ENCODE data around the gene NPHS1.

The NPHS1 gene

DNA sequence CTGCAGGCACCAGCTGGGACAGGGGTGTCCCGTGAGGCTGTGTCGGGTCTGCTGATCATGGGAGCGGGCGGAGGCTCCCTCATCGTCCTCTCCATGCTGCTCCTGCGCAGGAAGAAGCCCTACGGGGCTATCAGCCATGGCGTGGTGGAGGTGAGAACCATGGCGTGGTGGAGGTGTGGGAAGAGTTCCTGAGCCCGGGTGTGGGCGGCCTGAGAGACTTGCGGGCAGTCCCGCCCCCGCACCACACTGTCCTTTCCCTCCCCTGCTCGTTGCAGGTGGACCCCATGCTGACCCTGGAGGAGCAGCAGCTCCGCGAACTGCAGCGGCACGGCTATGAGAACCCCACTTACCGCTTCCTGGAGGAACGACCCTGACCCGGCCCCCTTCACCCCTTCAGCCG is 26.8 kb upstream of the NPHS1 start:
- no peak for DNase-seq

GRCh38 chr19:35874392-35874930 is 22.2 kb upstream of the NPHS1 start:
- no peak for DNase-seq

GRCh38 chr19:35872180-35872579 is 19.9 kb upstream of the NPHS1 start:
- DNase-seq: peak; percentile 22

DNA sequence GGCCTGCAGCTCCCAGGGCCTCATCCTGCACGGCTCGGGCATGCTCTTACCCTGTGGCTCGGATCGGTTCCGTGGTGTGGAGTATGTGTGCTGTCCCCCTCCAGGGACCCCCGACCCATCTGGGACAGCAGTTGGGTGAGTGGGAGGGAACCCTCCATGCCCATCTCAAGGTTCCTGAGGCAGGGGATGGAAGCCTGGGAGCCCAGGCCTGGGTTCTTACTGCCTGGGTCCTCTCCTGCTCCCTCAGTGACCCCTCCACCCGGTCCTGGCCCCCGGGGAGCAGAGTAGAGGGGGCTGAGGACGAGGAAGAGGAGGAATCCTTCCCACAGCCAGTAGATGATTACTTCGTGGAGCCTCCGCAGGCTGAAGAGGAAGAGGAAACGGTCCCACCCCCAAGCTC is 19.3 kb upstream of the NPHS1 start:
- no peak for DNase-seq

DNA sequence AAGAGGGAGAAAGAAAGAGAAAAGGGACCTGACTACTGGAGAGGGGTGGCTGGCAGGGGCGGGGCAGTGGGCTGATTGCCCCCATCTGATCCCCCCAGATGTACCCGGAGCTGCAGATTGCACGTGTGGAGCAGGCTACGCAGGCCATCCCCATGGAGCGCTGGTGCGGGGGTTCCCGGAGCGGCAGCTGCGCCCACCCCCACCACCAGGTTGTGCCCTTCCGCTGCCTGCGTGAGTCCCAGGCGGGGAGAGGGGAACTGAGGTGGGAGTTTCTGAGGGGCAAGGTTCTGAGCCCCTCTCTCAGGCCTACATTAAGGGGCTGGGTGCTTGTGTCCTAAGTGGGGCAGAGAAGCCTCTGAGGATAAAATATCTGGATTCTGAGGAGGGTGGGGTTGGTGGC is 18.5 kb upstream of the NPHS1 start:
- no peak for DNase-seq

DNA sequence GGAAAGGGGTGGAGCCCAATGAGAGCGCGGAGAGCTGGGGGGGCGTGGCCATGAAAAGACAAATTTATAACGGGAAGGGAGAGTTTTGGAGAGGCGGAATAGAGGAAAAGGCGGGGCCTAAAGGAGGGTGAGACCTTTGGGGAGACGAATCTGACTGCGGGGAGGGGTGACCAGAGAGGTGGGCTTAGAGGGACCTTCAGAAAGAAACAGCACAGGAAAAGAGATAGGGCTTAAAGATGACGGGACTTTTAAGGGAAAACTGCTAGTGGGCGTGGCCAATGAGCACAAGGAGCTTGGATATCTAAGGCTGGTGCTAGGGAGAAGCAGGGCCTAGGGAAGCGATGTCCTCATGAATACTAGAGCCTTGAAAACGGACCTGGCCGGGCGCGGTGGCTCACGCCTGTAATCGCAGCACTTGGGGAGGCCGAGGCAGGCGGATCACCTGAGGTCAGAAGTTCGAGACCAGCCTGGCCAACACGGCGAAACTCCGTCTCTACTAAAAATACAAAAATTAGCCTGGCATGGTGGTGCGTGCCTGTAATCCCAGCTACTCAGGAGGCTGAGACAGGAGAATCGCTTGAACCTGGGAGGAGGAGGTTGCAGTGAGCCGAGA is 17.9 kb upstream of the NPHS1 start:
- peak; percentile 89 for DNase-seq

- DNase-seq: peak; percentile 97
Measured at GRCh38 chr19:35869327-35870123, 17.2 kb upstream of the NPHS1 start.

DNA sequence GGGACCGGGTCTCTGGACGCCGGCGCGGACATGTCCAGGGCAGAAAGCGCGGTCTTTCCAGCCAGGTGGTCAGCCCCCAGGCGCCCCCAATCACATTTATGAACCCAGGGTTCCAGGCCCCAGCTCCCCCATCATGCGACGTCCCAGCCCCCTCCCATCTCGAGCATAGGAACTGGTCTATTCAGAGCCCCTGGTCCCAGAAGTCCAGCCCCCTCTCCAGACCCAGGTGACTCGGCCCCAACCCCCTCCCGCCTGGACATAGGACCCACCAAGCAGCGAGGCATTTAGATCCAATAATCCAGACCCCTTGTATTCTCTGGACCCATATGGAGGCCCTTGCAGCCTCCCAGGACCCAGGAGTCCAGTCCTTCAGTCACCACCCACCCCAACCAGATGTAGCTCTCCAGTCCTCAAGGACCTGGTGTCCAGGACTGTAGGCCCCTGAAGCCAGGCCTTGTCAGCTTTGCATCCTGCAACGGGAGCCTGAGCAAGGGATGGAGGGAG is 16.6 kb upstream of the NPHS1 start:
- no peak for DNase-seq

DNA sequence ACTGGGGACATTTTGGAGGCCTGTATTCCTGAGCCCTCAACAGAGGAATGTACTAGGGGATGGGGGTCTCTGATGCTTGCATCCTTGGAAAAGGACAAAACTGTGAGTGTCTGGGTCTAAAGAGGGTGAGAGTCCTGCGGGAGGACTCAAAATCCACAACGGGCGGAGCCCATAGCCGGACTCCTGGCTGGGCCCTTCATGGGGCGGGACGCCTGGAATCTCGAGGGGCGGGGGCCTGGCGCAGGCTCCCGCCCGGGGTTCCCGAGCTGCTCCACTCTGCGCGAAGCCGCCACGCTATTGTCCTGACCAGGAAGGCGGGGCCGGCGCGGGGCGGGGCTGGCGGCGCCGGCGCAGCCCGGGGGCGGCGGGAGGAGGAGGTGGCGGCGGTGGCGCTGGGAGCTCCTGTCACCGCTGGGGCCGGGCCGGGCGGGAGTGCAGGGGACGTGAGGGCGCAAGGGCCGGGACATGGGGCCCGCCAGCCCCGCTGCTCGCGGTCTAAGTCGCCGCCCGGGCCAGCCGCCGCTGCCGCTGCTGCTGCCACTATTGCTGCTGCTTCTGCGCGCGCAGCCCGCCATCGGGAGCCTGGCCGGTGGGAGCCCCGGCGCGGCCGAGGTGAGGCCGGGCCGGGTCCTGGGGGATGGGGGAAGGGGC is 16.0 kb upstream of the NPHS1 start, which contains the start of gene APLP1:
Gene APLP1 (plus strand): TSS at position 403 of the 651 bp plus-strand sequence. CDS start 63 bp downstream, at position 466.
- peak; percentile 66 for DNase-seq

- DNase-seq: no peak
Measured at GRCh38 chr19:35863018-35863417, 10.7 kb upstream of the NPHS1 start.

DNA sequence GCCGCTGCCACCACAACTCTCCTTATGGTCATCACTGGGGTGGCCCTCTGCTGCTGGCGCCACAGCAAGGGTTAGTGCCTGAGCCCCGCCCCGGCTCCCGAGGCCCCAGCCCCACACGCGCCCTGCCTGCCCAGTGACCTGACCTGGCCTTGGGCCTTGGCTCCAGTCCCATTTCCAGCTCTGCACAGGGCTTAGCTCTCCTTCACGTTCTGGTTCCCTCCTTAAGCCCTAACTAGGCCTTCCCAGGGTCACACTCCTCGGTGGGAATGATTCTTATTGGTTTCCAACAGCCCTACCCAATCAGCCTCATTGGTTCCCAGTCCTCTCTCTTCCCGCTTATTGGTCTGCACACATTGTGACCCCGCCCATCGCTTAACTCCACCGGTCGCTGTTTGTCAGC is 10.2 kb upstream of the NPHS1 start:
- DNase-seq: no peak

GRCh38 chr19:35861640-35862160 is 9.4 kb upstream of the NPHS1 start:
- no peak for DNase-seq

DNA sequence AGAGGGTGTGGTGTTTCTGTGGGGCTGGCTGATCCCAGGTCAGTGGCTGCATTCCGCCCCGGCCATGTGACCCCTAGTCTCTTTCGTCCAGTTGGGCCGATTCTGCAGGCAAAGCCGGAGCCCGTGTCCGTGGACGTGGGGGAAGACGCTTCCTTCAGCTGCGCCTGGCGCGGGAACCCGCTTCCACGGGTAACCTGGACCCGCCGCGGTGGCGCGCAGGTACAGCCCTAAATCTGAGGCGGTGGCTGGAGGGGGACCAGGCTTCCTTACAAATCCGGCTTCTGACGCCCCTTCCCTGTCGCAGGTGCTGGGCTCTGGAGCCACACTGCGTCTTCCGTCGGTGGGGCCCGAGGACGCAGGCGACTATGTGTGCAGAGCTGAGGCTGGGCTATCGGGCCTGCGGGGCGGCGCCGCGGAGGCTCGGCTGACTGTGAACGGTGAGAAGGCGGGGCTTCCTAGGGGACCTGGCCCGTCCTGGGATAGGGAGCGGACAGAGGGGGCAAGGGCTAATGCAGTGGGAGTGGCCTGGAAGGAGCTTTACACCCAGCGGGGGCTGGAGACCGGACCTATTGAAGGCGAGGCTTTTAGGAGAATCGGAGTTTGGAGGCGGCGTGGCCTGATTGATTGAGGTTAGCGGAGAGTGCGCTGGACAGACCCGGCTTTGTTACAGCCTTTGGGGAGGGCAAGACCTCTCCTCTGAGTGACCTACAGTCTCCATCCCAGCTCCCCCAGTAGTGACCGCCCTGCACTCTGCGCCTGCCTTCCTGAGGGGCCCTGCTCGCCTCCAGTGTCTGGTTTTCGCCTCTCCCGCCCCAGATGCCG is 8.7 kb upstream of the NPHS1 start:
- DNase-seq: peak; percentile 35

DNA sequence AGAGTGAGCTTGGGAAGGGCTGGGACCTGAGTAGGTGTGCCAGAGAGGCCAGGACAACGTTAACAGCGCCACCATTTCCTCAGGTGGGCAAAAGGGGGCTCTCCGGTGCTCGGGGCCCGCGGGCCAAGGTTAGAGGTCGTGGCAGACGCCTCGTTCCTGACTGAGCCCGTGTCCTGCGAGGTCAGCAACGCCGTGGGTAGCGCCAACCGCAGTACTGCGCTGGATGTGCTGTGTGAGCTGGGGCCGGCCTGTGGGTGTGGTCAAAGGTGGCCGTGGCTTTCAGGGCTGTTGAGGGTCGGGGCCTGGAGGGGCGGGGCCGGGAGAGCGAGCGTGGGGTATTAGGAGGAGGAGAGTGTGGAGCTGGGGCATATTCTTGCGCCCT is 8.1 kb upstream of the NPHS1 start:
- no peak for DNase-seq

- no peak for DNase-seq
Measured at GRCh38 chr19:35859414-35859813, 7.1 kb upstream of the NPHS1 start.

GRCh38 chr19:35858311-35858710 is 6.0 kb upstream of the NPHS1 start:
- DNase-seq: no peak

DNA sequence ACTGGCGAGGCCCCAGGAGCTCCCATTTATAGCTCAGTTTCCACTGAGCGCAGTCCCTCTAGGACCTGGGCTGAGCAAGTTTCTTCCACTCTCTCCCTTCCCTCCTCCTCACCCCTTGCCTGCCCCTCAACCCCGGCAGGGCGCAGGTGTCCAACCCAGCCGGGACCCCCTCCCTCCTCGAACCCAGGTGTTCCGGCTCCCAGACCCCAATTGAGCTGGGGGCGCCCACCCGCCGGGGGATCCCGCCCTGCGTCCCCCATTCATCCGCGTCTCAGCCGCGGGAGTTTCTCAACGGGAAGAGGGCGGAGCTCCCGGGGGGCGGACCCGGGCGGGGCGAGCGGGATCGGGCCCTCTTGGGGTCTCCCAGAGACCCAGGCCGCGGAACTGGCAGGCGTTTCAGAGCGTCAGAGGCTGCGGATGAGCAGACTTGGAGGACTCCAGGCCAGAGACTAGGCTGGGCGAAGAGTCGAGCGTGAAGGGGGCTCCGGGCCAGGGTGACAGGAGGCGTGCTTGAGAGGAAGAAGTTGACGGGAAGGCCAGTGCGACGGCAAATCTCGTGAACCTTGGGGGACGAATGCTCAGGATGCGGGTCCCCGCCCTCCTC is 4.3 kb upstream of the NPHS1 start, which contains the start of gene KIRREL2:
Gene KIRREL2 (plus strand): TSS at position 366 of the 604 bp plus-strand sequence. CDS start 209 bp downstream, at position 575.
- DNase-seq: no peak

DNA sequence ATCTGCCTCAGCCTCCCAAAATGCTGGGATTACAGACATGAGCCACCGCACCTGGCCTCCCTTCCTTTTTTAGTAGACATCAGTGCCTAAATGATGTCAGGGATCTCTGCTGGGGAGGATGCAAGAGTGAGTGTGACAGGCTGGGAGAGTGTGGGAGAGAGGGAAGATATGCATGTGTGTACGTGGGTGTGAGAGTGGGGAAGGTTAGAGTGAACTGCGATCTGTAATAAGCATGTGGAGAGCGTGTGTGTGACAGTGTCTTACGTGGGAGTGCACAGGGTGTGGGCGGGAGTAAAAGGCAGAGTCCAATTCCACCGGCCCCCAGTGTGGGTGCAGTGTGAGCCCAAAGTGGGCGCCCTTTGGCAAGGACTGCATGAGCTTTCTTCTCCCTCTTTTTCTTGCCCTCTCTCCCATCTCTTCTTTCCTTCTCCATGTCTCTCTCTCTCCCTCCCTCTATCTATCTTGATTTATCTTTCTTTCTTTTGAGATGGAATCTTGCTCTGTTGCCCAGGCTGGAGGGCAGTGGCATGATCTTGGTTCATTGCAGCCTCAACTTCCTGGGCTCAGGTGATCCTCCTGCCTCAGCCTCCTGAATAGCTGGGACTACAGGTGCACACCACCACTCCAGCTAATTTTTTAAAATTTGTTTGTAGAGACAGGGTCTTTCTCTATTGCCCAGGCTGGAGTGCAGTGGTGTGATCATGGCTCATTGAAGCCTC is 893 bp upstream of the NPHS1 start:
- DNase-seq: no peak

GRCh38 chr19:35851213-35852028 is 883 bp downstream of the NPHS1 start:
- DNase-seq: no peak

DNA sequence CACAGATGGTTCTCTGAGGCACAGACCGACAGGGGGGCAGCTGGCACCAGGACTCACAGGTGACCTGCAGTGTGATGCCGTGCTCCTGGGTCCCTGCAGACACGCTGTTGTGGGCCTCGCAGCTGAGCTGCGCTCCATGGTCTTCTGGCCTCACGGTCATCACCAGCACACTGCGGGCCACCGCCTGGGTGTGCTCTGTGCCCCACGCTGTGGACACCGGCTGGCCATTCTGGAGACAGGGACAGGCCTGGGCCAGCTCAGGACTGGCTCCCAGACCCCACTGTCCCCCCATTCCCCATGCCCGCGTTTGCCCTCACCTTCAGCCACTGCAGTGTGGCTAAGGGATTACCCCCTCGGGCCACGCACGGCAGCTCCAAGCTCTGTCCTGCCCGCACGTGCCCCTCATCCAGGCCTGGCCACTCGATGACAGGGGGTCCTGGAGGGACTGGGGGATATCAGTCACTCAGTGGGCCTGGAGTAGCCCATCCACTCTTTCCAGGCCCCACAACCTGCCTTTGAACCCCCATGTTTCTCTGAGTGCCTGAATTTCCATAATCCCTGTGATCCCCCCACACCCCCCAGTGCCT is 3.3 kb downstream of the NPHS1 start:
- DNase-seq: no peak

Measured in hematopoietic multipotent progenitor cell treated with erythropoietin and hydrocortisone succinate and interleukin-3 and kit ligand, for 6 days (in vitro differentiated cells).